Muscle of leg (tissue), 11 donors: ENCODE results near the gene CMAS. TPM values are rescaled to one million over a fixed set of nuclear protein-coding genes. Genes with fewer than 3 reads are reported as not detected.

ENCODE experiments used
- DNase-seq: peaks from one replicate; pipeline ENCODE4 v3.0.0; 2013
- H3K27ac ChIP-seq: one replicate; pipeline ENCODE4 v1.5.1; 2013; ENCODE audit warnings: mild to moderate bottlenecking, low read length, control low read depth
- H3K27me3 ChIP-seq: one replicate; pipeline ENCODE4 v1.6.1; 2013; ENCODE audit warnings: low read length; ENCODE audit not compliant: control insufficient read depth, insufficient read depth
- H3K36me3 ChIP-seq: one replicate; pipeline ENCODE4 v1.6.1; 2013; ENCODE audit warnings: low read length; ENCODE audit not compliant: control insufficient read depth, insufficient read depth
- H3K4me1 ChIP-seq: one replicate; pipeline ENCODE4 v1.6.1; 2013; ENCODE audit warnings: low read length; ENCODE audit not compliant: control insufficient read depth, insufficient read depth
- H3K4me3 ChIP-seq: one replicate; pipeline ENCODE4 v1.5.1; 2013; ENCODE audit warnings: low read length, control low read depth
- H3K9me3 ChIP-seq: replicated peaks from 2 replicates; pipeline ENCODE4 v1.6.1; 2013; ENCODE audit warnings: low read depth, low read length; ENCODE audit not compliant: control insufficient read depth
- WGBS: methylation state at CpG from one replicate; pipeline ENCODE4 v1.1.5; 2013; ENCODE audit warnings: missing lambda C conversion rate; ENCODE audit not compliant: insufficient coverage; 5-methylcytosine and 5-hydroxymethylcytosine counted together
- polyA plus RNA-seq, 8 donors: library from polyadenylated mRNA; unstranded; fragments of 120-200 nt; gene quantifications; one replicate each; pipeline versions ENCODE4 v1.2.1 to v1.2.3, GENCODE V29; 2013; ENCODE audit warnings: inconsistent platforms in 1 of 8, low replicate concordance in 1 of 8; ENCODE audit not compliant: insufficient read length in 8 of 8, insufficient read depth in 1 of 8
- total RNA-seq: library from RNA; stranded (reverse); fragments of 120-200 nt; gene quantifications from one replicate; pipeline ENCODE4 v1.2.4, GENCODE V29; 2013

Gene CMAS
- total and polyA plus RNA-seq, 9 donors = 20.1 to 35.2 (median 30.9) TPM

DNA sequence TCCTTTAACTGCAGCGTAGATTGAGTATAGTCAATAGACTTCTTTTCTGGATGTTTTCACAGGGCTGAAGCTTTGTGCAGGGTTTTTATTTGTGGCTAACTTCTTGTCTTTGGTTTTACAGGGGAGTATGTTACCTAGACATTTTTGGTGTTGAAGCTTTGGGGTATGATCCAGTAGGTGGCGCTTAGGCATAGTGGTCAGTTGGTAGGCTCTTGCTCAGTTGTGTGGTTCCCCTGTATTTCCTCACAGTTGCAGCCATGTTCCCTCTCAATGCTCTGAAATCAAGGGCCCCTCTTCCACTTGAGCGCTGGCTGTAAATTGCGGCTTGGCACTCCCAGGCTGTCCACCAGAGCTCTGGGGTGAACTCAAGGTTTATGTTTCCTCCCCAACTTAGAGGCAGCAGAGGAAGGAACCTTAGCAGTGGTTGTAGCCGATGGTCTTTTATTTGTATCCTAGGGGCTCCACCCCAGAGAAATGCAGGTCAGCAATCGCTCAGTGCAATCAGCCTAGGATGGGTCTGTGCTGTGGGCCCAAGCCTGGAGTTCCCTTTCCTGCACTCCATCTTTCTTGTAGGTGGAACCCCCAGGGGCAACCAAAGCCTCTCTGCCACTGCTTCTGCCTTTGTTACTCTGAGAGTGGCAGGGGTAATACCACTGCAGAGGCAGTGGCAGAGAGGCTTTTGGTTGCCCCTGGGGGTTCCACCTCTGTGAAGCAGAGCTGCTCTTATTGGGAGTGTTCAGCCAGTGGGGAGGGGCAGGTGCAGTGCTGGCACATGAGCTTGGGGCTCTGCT, 55.1 kb downstream of the CMAS start:
- DNase-seq = peak; percentile 72
- Histone ChIP-seq H3K9me3 (no peaks in the 10 kb centered on the region), H3K36me3 (no peaks in the 10 kb centered on the region), H3K4me1 (peaks cover 10% of the 10 kb centered on the region), H3K27ac (no peak overlapping the region), H3K4me3 (no peak overlapping the region), H3K27me3 (no peaks in the 10 kb centered on the region)
- 86% methylated on average over 1 of the region's 6 CpGs for WGBS

GRCh38 chr12:22101749-22102243, 55.8 kb downstream of the CMAS start:
- DNase-seq = peak; percentile 66
- H3K4me3 ChIP-seq = no peak overlapping the region
- H3K4me1 ChIP-seq = peaks cover 10% of the 10 kb centered on the region
- H3K36me3 ChIP-seq = no peaks in the 10 kb centered on the region
- H3K27ac ChIP-seq = no peak overlapping the region
- H3K27me3 ChIP-seq = no peaks in the 10 kb centered on the region
- 36% methylated on average over 4 of the region's 5 CpGs for WGBS
- H3K9me3 ChIP-seq = no peaks in the 10 kb centered on the region

DNA sequence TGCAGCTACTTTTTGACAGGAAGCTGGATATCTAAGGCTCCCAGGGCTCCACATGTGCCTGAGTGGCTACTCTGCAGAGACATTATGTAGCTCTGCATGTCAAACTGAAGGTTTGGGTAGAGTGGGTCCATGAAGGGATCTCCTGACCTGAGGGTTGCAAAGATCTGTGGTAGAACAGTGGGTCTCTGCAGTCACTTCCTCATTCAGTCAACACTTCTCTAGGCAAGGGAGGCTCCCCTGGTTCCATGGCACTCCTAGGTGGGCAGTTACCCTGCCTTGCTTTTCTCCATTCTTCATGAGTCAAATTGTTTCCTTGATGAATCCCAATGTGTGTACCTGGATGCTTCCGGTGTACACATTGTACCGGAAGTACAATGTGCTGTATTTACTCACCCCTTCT, 57.4 kb downstream of the CMAS start:
- WGBS = 100% methylated on average over 2 of the region's 2 CpGs

DNA sequence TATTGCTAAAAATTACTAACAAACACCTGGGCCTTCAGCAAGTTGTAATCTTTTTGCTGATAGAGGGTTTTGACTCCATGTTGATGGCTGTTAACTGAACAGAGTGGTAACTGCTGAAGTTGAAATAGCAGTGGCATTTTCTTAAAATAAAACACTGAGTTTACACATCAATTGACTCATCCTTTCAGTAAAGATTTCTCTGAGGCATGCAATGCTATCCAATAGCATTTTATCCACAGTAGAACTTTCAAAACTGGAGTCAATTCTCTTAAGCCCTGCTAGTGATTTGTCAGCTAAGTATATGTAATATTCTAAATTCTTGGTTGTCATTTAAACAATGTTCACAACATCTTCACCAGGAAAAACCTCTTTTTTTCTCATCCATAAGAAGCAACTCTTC, 59.5 kb downstream of the CMAS start:
- no peak for DNase-seq
- H3K4me3 ChIP-seq = no peak overlapping the region
- H3K27me3 ChIP-seq = no peaks in the 10 kb centered on the region
- H3K4me1 ChIP-seq = peaks cover 10% of the 10 kb centered on the region
- no peak overlapping the region for H3K27ac ChIP-seq
- H3K36me3 ChIP-seq = no peaks in the 10 kb centered on the region
- no peaks in the 10 kb centered on the region for H3K9me3 ChIP-seq

More for the DNA sequence above, 57.4 kb downstream of the CMAS start:
- no peaks in the 10 kb centered on the region for H3K36me3 ChIP-seq
- no peak overlapping the region for H3K27ac ChIP-seq
- H3K4me3 ChIP-seq = no peak overlapping the region
- DNase-seq = no peak
- peaks cover 10% of the 10 kb centered on the region for H3K4me1 ChIP-seq
- H3K9me3 ChIP-seq = no peaks in the 10 kb centered on the region
- H3K27me3 ChIP-seq = no peaks in the 10 kb centered on the region

- H3K4me3 ChIP-seq = no peak overlapping the region
- no peak overlapping the region for H3K27ac ChIP-seq
- no CpG with 5 or more reads among the region's 3 CpGs for WGBS
- no peaks in the 10 kb centered on the region for H3K9me3 ChIP-seq
- H3K36me3 ChIP-seq = no peaks in the 10 kb centered on the region
- H3K4me1 ChIP-seq = no peaks in the 10 kb centered on the region
- no peaks in the 10 kb centered on the region for H3K27me3 ChIP-seq
- DNase-seq = no peak
These were observed 64.2 kb downstream of the CMAS start for GRCh38 chr12:22110176-22110575.

Other genes with a start within 250 kb of the CMAS start
- 104 TPM for gene ABCC9, start 104.8 kb upstream of the CMAS start, total RNA-seq
- 10 to 100 TPM; 34.4 to 73.8 (median 59.7) TPM for gene ABCC9, start 104.8 kb upstream of the CMAS start, polyA plus RNA-seq